GM19452 (cell line): ENCODE measurements around the gene TPMT.

Experiments
- ATAC-seq: cut with Tn5 transposase; IDR thresholded peaks from one replicate; pipeline ENCODE4 v1.9.1; 2021; ENCODE audit not compliant: unreplicated experiment

TPMT gene

GRCh38 chr6:18117136-18117535 lies 37.7 kb downstream of the TPMT start:
- ATAC-seq, result no peak

- ATAC-seq, result no peak
Observed at GRCh38 chr6:18115356-18115755, 39.5 kb downstream of the TPMT start.

- no peak for ATAC-seq
Observed at GRCh38 chr6:18110162-18110561, 44.7 kb downstream of the TPMT start.

GRCh38 chr6:18107061-18107460 lies 47.8 kb downstream of the TPMT start:
- ATAC-seq, result no peak

- no peak for ATAC-seq
Observed at GRCh38 chr6:18102783-18103509, 51.9 kb downstream of the TPMT start.

GRCh38 chr6:18101873-18102272 lies 53.0 kb downstream of the TPMT start:
- ATAC-seq, result no peak

GRCh38 chr6:18101271-18101670 lies 53.6 kb downstream of the TPMT start:
- no peak for ATAC-seq

- ATAC-seq, result no peak
Observed at GRCh38 chr6:18100296-18100695, 54.6 kb downstream of the TPMT start.

GRCh38 chr6:18099511-18099910 lies 55.4 kb downstream of the TPMT start:
- no peak for ATAC-seq

- no peak for ATAC-seq
Observed at GRCh38 chr6:18096423-18096822, 58.5 kb downstream of the TPMT start.

- no peak for ATAC-seq
Observed at GRCh38 chr6:18091382-18091781, 63.5 kb downstream of the TPMT start.

- ATAC-seq, result no peak
Observed at GRCh38 chr6:18090349-18090786, 64.5 kb downstream of the TPMT start.

GRCh38 chr6:18088419-18089296 lies 66.2 kb downstream of the TPMT start:
- no peak for ATAC-seq

- ATAC-seq, result no peak
Observed at GRCh38 chr6:18087396-18088165, 67.3 kb downstream of the TPMT start.

- no peak for ATAC-seq
Observed at GRCh38 chr6:18081025-18081668, 73.7 kb downstream of the TPMT start.

GRCh38 chr6:18080544-18080943 lies 74.3 kb downstream of the TPMT start:
- ATAC-seq, result no peak

- ATAC-seq, result no peak
Observed at GRCh38 chr6:18078866-18079265, 76.0 kb downstream of the TPMT start.
